Muscle of arm (tissue), 12 donors: ENCODE measurements around the gene POLE. TPM values are rescaled to one million over a fixed set of nuclear protein-coding genes. Genes with fewer than 3 reads are reported as not detected.
"Not testable (repeated sequence)": the region's sequence is repeated elsewhere in the genome, so short reads cannot be mapped to it uniquely, and the experiment has no call there.

ENCODE experiments used
- DNase-seq: peaks from one replicate; pipeline ENCODE4 v3.0.0-alpha.2; 2013
- polyA plus RNA-seq, 12 donors: library from polyadenylated mRNA; unstranded; fragments of 120-200 nt; gene quantifications; one replicate each; pipeline ENCODE4 v1.2.1, GENCODE V29; 2013; ENCODE audit not compliant: insufficient read length in 12 of 12

Gene POLE
- polyA plus RNA-seq, 12 donors = 20.6 to 61.5 (median 27.2) TPM; not detected in 1

DNA sequence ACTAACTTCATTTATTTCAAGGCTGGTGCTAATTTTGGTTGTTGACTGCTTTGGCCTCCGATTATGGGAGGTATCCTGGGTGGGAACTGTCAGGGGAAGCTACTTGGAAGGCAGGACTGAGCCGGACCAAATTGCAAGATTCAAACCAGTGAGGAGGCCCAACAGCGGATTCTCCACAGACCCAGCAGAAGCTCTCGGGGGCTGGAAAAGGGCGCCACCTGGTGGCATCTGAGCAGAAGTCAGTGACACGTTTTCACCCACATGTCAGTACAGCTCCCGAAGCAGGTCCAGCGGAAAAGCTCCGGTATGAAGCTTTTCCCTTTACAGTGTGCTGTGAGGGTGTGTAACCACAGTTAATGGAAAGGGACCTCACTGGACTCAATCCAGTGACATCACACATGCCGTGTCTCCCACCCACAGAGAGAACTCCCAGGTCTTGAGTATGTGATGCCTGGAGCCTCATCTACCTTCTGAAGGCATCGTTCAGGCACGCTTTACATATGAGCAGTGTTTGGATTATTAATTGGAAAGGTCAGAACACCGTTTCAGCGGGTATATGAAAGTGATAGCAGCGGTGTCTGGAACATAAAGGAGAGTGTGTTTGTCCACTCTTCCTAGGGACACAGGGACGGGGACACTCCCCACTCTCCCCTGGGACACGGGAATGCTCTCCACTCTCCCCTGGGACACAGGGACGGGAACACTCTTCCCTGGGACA, 72.1 kb downstream of the POLE start:
- peak; percentile 89 for DNase-seq

DNA sequence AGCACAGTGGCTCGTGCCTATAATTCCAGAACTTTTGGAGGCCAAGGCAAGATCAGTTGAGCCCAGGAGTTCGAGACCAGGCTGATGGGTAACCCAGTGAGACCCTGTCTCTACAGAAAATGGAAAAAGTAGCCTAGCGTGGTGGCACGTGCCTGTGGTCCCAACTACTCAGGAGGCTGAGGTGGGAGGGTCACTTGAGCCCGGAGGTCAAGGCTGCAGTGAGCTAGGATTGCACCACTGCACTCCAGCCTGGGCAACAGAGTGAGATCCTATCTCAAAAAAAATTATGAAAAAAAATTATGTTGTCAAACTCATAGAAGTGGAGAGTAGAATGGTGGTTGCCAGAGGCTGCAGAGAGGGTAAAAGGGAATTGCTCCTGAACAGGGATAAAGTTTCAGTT, 73.1 kb downstream of the POLE start:
- no peak for DNase-seq

DNA sequence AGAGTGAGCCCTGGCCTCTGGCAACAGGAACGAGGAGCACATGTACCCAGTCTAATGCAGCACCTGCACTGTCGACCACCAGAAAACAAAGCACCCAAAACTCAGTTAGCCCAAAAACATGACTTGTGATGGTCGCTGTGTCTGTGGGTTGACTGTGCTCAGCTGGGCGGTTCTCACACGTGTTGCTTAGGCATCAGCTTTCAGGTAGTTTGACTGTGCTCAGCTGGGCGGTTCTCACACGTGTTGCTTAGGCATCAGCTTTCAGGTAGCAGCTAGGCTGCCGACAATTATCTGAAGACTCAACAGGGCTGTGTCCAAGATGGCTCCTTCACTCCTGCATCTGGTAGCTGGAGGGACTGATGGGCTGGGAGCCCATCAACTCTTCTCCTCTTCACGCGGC, 75.5 kb downstream of the POLE start:
- no peak for DNase-seq

DNA sequence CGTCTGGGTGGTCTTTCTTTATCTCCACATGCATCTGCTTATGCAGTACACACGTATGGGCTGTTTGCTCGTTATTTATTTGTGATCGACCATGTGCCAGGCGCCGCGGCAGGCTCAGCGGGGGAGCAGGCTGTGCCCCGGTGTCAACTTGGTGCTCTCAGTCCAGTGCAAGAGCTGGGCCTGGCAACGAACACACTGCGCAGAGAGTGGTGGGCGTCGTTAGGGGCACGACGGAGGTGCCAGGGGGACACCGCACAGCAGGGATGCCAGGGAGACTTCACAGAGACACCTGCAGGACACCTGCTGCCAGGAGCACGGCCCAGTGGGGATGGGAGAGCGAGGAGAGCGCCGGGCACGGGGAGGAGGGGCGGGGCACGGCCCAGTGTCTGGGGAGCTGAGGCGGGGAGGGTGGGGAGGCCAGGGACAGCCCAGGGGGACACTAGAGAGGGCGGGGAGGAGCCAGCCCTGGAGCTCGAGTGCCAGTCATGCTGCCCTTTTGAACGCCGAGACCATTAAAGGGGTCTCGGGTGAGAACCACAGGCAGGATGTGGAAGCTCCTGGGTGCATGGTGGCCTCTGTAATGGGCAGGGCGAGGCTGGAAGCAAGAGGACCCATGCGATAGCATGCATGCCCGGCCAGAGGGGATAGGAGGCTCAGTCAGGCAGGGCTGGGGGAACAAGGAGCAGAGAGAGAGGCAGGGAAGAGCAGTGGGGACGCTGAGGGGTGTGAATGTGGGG, 76.1 kb downstream of the POLE start:
- no peak for DNase-seq

DNA sequence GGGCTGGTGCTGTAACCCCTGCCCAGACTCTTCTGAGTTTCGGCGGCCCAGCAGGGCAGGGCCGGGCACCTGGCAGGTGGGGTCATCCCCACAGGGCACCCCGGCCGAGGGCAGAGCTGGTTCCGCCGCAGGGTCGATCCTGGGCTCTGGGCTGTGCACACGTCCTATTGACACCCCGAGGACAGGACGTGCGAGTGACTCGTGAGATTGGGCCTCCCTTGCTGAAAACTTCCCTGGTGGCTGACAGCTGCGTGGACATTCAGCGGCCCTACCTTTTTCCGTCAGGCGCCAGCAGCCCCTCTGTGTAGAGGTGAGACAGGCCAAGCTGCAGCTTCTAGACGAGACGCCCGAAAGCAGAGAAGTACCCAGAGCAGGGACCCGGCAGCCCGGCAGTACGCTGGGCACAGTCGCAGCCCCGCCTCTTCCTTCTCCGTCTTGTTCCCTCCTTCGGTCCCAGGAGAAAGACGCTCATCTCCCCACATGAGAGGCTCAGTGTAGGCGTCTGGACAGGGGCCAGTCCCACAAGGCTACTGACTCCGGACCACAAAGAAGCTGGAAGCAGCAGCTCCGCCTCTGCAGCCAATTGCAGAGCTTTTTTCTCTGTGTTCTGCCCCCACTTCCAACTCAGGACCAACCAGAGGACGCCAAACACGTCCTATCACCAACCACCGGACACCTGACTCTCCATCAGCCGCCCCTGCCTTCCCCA, 76.9 kb downstream of the POLE start, which contains the start of gene LRCOL1:
Gene LRCOL1 (minus strand): TSS at position 532 of the 709 bp plus-strand sequence. CDS start 4,331 bp downstream, outside the sequence.
- DNase-seq = no peak

DNA sequence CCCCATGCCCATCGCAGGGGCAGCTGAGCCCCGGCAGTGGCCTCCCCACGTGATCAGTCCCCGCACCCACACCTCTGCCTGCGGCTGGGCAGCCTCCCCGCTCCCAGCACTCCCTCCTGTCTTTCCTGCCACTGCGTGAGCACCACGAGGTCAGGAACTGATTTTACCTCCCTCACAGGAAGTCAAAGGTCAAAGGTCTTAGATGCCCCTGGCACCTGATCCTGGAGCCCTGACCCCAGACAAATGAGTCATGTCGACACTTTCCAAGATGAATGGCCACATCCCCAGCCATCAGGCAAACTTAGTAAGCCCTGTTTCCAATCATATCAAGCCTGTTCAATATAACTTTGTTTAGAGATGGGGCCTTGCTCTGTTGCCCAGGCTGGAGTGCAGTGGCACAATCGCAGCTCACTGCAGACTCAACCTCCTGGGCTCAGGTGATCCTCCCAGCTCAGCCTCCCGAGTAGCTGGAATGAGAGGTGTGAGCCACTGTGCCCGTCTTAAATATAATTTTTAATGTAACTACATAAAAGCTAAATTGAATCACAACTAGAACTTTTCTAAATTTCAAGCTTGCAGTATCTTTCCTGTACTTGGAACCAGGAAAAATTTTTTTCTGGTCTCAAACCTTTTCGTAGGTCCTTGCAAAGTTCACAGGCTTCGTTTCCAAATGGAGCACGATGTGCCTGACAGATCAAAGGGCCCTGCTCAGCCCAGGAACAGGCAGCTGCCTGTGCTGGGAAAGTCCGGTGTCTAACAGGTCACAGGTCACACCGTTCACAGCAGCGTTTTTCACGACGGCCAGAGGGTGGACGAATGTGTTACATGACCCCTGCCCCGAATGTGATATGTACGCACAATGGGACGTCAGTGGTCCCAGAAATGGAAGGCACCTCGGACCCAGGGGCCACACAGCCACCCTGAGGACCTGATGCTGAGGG, 78.6 kb downstream of the POLE start:
- DNase-seq = no peak

DNA sequence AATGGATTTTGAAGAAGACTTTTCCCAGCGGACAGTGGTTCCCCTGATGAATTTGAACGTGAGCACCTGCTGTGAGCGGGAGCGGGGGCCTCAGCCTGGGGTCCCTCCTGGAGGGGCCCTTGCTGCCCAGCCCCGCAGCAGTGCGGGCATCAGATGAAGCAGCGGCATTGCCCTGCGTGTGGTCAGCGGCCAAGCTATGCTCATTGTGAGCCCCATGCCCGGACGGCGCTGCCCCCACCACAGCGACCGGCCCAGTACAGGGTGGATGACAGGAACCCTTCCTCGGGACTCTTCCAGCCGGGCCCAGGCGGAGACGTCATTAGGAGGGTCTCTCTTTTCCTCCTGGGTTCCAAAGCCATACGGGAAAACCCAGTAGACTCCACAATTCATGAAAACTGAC, 80.2 kb downstream of the POLE start:
- no peak for DNase-seq

DNA sequence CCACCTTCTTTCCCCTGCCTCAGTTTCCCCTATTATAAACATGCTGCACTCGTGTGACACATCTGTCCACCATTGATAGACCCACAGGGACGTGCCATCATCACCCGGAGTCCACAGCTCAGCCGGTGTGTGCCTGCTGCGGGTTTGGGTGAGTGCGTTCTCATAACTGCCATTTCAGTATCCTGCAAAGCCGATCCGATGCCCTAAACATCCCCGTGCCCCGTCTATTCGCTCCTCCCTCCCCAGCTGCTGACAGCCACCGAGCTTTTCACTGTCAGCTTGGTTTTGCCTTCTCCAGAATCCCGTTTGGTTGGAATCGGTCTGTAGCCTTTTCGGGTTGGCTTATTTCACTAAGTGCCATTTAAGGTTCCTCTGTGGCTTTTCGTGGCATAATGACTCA, 80.7 kb downstream of the POLE start:
- DNase-seq = no peak

DNA sequence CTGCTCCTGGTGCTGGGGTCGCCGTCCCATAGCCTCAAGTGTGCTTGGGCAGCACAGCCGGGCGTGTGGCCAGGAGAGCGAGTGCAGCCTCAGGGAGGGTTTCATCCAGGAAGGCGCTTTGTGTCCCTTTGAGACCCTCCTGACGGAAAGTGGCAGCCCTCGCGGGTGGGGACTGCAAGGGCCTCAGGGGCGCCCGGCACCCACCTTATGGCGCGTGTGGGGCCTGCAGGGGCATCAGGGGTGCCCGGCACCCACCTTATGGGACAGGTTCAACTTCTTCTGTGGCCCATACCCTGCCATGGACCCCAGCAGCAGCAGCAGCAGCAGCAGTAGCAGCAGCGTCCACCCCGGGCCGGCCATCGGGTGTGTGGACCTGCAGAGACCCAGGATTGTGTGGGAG, 81.2 kb downstream of the POLE start:
- no peak for DNase-seq

DNA sequence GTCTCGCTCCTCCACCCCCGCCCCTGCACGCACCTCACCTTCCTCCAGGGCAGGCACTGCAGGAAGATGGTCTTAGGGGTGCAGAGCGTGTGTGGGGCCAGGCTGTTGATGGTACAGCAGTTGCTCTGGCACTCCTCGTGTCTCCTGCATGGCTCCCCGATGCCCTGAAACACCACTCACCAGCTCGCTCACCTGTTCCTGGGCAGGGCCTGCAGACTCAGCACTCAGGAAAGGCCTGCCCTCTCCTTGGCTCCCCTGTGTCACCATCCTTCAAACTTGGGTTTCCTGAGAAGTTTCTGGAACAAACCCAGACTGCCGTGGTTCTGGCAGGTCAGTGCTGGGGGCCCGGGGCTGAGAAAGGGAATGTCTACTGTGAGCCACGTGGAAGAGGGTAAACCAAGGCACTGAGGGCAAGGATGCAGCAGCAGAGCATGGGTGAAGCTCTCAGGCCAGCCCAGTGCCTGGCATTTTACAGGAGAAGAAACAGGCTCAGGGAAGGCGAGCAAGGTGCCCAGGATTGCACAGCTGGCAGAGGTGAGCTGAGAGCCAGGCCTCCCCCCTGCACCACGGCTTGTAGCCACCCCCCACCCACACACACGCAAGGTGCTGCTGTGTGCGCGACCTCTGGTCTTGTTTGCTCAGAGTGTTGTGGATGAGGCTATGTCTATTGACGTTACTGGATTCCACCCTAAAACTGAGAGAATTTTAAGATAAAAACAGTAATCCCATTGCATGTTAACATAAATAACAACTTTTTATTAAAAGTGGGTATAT, 82.3 kb downstream of the POLE start:
- DNase-seq = no peak

DNA sequence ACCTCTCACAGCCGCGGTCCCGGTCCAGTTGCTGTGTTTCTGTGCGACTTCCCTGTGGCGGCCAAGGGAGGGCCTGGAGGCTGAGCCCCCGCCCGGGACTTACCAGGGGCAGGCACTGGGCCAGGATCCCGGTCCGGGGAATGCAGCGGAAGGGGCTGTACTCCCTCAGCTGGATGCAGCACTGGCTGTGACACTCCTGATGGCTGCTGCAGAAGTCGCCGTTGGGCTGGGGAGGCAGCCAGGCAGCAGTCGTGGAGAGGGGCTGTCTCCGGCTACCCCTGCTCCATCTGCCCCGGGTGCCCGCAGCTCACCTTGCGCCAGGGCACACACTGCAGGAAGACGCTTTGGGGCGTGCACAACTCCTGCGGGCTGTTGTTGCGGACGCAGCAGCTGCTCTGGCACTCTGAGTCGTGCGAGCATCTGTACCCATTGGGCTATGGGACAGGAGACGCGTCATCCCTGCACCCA, 83.0 kb downstream of the POLE start:
- no peak for DNase-seq

DNA sequence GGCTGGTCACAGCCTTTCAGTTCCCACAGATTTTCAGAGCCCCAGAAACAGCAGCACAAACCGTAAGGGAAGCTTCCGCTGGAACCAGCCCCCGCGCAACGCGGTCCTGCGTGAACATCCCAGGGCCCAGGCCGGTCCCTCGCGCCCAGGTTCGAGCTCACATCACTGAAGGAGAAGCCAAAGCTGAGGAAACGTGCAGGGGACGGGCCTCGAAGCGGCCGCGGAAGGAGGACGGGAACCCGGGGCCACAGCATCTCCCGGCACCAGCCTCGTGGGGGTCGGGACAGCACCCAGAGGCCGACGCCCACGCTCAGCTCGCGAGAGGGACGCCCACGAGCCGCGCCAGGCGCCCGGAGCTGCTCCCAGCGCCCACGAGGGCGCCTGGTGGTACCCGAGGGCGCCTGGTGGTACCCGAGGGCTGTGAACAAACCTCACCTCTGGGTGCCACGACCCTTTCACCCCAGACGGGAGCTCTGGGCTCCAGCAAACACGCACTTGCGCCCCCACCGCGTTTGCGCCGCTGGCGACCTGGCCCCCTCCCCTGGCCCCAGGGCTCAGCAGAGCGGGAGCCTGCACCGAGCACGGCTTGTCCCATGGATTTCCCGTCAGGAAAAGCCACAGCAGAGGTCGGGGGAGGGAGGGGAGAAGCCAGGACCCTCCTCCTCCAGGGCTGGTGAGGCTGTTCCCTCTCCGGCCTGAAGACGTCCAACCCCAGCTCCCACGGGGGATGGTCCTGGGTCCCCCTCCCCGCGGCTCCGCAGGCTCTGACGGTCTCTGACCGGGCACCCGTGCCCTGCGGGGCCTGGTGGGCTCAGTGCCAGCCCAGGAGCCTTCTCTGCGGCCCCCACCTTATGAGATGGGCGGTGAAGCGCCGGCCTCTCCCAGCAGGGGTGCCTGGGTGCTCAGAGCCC, 83.6 kb downstream of the POLE start:
- no peak for DNase-seq

DNA sequence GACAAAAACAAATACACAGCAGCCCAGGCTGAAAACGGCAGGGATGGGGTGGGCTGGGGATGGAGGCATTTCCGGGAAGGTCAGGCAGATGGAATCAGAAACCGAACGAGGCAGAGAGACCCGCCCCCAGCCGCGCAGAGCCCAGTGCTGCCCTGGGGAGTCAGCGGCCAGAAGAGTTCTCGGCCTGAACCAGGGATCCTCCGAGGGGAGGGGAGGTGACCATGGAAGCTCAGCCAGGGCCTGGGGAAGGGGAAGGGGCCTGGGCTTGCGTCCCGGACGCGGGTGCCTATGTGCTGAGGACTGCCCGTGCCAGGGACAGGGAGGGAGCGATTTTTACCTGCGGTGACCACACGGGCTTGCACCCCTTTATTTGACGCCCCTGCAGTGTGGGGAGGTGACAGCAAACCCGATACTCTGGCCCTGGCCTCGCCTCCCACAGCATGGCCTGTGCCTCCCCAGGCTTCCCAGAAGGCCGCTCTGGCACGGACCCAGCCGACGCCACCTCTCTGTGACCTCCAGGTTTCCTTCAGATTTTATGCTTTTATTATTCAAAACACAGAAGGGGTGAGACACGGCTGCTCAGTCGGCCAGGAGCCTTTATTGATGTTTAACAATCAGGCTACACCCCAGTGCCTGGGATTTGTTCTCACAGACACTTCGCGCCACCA, 84.4 kb downstream of the POLE start:
- DNase-seq = no peak

DNA sequence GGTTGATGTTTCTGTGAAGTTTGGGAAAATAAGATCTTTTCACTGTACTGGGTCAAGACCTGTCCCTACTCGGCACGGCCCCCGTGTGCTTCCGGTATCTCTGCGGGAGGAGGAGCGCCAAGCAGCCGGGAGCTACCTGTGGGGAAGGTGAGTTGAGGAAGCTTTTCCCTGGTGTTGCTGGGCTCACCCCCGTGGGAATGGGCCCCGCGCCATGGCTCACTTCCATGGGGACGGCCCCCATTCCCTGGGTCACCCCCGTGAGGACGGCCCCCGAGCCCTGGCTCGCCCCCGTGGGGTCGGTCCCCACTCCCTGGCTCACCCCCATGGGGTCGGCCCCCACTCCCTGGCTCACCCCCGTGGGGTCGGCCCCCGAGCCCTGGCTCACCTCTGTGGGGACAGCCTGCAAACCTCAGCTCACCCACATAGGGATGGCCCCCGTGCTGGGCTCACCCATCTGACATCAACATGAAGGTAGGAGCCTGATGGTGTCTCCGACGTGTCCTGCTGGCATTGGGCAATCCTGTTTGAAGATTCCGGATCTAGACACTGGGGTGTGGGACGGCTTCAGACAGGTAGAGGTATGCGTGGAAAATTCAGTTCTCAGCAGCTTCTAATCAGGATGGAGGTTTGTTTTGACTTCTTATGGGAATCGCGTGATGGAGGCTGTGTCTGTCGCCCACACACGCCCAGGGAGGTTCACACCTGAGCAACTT, 85.8 kb downstream of the POLE start:
- no peak for DNase-seq

DNA sequence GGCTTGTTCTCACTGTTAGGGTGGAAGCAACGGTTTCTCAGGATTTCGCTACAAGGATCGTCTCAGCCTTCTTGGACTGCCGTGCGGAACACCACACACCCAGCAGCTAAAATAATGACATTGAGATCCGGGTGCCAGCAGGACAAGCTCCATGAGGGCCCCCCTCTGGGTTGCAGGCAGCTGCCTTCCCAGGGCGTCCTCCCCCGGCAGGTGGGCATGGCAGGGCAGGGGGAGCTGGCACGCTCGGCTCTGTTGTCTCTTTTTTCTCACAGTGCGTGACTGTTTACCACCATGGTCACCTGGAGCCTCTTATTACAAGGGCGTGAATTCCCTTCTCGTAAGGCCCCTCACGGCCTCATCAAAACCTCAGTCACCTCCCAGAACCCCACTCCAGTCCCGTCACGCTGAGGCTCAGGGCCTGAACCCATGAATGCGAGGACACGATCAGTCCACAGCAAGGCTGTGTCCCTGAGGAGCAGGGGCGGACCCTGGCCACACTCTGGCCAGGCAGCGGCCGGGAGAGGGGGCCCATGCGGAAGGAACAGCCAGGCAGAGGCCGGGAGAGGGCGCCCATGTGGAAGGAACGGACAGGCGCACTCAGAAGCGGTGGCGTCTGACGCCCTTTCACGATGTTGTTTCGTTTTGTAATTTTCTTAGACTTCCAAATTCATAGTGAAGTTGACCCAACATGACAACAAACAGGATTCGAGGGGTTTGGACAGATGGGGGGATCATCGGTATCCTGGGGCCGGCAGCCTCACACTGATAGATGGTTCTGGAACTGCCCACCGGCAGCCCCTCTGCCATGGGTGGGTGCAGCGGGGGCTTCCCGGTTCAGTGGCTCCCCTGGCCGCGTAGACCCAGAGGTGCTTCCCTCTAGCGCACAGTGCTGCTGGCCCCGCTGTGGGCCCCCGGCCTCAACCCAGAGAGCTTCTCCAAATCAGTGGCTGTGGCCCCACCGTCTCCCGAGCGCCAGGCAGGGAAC, 86.8 kb downstream of the POLE start:
- DNase-seq = peak; percentile 79

DNA sequence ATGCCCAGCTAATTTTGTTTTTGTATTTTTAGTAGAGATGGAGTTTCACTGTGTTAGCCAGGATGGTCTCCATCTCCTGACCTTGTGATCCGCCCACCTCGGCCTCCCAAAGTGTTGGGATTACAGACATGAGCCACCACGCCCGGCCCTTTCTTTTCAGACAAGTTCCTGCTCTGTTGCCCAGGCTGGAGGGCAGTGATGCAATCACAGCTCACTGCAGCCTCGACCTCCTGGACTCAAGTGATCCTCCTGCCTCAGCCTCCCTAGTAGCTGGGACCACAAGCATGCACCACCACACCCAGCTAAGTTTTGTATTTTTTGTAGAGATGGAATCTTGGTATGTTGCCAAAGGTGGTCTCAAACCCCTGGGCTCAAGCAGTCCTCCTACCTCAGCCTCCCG, 87.6 kb downstream of the POLE start:
- not testable (repeated sequence) for DNase-seq
